ENCODE measurements around the gene PDE4D. TPM values are rescaled to one million over a fixed set of nuclear protein-coding genes. Genes with fewer than 3 reads are reported as not detected.

PDE4D gene
- total RNA-seq, 1 experiment from 2014 or later: 3.3 TPM

- CTCF ChIA-PET: interaction anchor here (1.0 kb wide), 1 partner anchor 46 kb away, joined by 3 read pairs; no protein-coding TSS in a partner anchor
- Mint-ChIP-seq H3K4me3 (no peak overlapping the region), H3K27ac (no peak overlapping the region), H3K9me3 (peaks cover under 1% of the 10 kb centered on the region; the same call in 1 of the 2 replicates), H3K4me1 (peaks cover 2% of the 10 kb centered on the region; the same call in 1 of the 2 replicates), H3K27me3 (ENCODE audit: low read depth) (no peaks in the 10 kb centered on the region), H3K36me3 (no peaks in the 10 kb centered on the region)
- TF ChIP-seq USF2 (CRISPR knock-in tag; IDR thresholded peaks at IDR 0.05): no peak
- TF ChIP-seq ARID4B (CRISPR knock-in tag; IDR thresholded peaks at IDR 0.05; ENCODE audit: borderline replicate concordance): no peak
- ATAC-seq (peak; percentile 67), DNase-seq (ENCODE audit: low spot score) (no peak)
- POLR2A ChIA-PET: no interaction called here
These were observed 956.4 kb downstream of the PDE4D start for GRCh38 chr5:58937031-58937681.

- ChIA-PET POLR2A (no interaction called here), CTCF (interaction anchor here (0.9 kb wide), 1 partner anchor 43 kb away, joined by 3 read pairs; no protein-coding TSS in a partner anchor)
- H3K27me3 Mint-ChIP-seq (ENCODE audit: low read depth): peaks cover 4% of the 10 kb centered on the region; the same call in 1 of the 2 replicates
- no peaks in the 10 kb centered on the region for H3K36me3 Mint-ChIP-seq
- no peak overlapping the region for H3K4me3 Mint-ChIP-seq
- peaks cover 2% of the 10 kb centered on the region; the same call in 1 of the 2 replicates for H3K4me1 Mint-ChIP-seq
- TF ChIP-seq CREB1 (CRISPR knock-in tag; IDR thresholded peaks at IDR 0.05) (no peak), JUN (CRISPR knock-in tag; IDR thresholded peaks at IDR 0.05) (no peak), FOXP1 (CRISPR knock-in tag; IDR thresholded peaks at IDR 0.05; ENCODE audit: borderline replicate concordance) (no peak), EMX1 (CRISPR knock-in tag; IDR thresholded peaks at IDR 0.05) (no peak), FOXK1 (CRISPR knock-in tag; IDR thresholded peaks at IDR 0.05) (no peak), ZNF281 (CRISPR knock-in tag; IDR thresholded peaks at IDR 0.05) (no peak), ATF6 (CRISPR knock-in tag; IDR thresholded peaks at IDR 0.05) (no peak), MYBL2 (CRISPR knock-in tag; IDR thresholded peaks at IDR 0.05) (no peak), ZNF263 (CRISPR knock-in tag; IDR thresholded peaks at IDR 0.05; ENCODE audit: low read depth) (no peak), HMGA2 (CRISPR knock-in tag; IDR thresholded peaks at IDR 0.05) (no peak), SMAD3 (CRISPR knock-in tag; IDR thresholded peaks at IDR 0.05; ENCODE audit: borderline replicate concordance) (no peak), CDX4 (CRISPR knock-in tag; IDR thresholded peaks at IDR 0.05; ENCODE audit: borderline replicate concordance) (no peak), GTF2I (CRISPR knock-in tag; conservative IDR thresholded peaks at IDR 0.05) (no peak), FOXJ3 (CRISPR knock-in tag; IDR thresholded peaks at IDR 0.05; ENCODE audit: borderline replicate concordance) (no peak), ZBTB43 (CRISPR knock-in tag; IDR thresholded peaks at IDR 0.05) (no peak), CREM (CRISPR knock-in tag; IDR thresholded peaks at IDR 0.05) (no peak), KAT7 (CRISPR knock-in tag; IDR thresholded peaks at IDR 0.05; ENCODE audit: borderline replicate concordance) (no peak)
- no peak overlapping the region for H3K27ac Mint-ChIP-seq
- no peaks in the 10 kb centered on the region for H3K9me3 Mint-ChIP-seq
- ATAC-seq (no peak), DNase-seq (ENCODE audit: low spot score) (no peak)
These were observed 958.9 kb downstream of the PDE4D start for GRCh38 chr5:58934629-58935097.
